Body of pancreas (tissue), 4 donors: ENCODE measurements around the gene SPAG8. TPM values are rescaled to one million over a fixed set of nuclear protein-coding genes. Genes with fewer than 3 reads are reported as not detected.

Experiments used
- ATAC-seq: fragments of 150-250 bp; one replicate; pipeline ENCODE4 v1.9.1; 2016
- DNase-seq, 4 donors: peaks; one replicate each; pipeline ENCODE4 v3.0.0-alpha.2; 2019
- H3K27ac ChIP-seq, 4 donors: fragments of 200-600 bp; sonication (generic); 1 replicate in 3 of 4; 2 replicates in 1 of 4; pipeline versions ENCODE4 v1.5.1 to v1.6.1; 2016 to 2019; ENCODE audit warnings: mild to moderate bottlenecking in 1 of 4, mixed read lengths in 1 of 4, moderate library complexity in 1 of 4
- H3K27me3 ChIP-seq, 2 donors: fragments of 200-600 bp; sonication (generic); one replicate each; pipeline ENCODE4 v1.6.0; 2016; ENCODE audit warnings: mild to moderate bottlenecking in 1 of 2
- H3K36me3 ChIP-seq, 2 donors: fragments of 200-600 bp; sonication (generic); replicated peaks in 1 of 2; 2 replicates each; pipeline ENCODE4 v1.5.1; 2016; ENCODE audit warnings: low read depth in 2 of 2; ENCODE audit not compliant: insufficient read depth in 1 of 2
- H3K4me1 ChIP-seq: fragments of 200-600 bp; sonication (generic); one replicate; pipeline ENCODE4 v1.6.0; 2016
- H3K4me3 ChIP-seq, 2 donors: fragments of 200-600 bp; sonication (generic); 1 replicate in 1 of 2; 2 replicates in 1 of 2; pipeline ENCODE4 v1.5.1; 2016 to 2019
- H3K9me3 ChIP-seq, 3 donors: fragments of 200-600 bp; sonication (generic); 1 replicate in 2 of 3; 2 replicates in 1 of 3; pipeline ENCODE4 v1.5.1; 2016
- POLR2A ChIP-seq, 3 donors: fragments of 450-650 bp; IDR thresholded peaks; one replicate each; pipeline ENCODE4 v1.6.1; 2016; ENCODE audit warnings: antibody characterized with exemption in 3 of 3, mild to moderate bottlenecking in 2 of 3
- WGBS, 2 donors: methylation state at CpG; one replicate each; pipeline ENCODE4 v1.1.5; 2017; 5-methylcytosine and 5-hydroxymethylcytosine counted together
- intact Hi-C: fragments of 100-400 bp; cut with DNase I; formaldehyde crosslinking; loops from one replicate; pipeline ENCODE4 v1.15.1; 2023
- total RNA-seq, 2 donors: library from RNA; depleted of rRNA; stranded (reverse); fragments of >200 nt; gene quantifications; one replicate each; pipeline ENCODE4 v1.1.0, GENCODE V29; 2016
- TF ChIP-seq, protein P1 (sequence below), 7 experiments: fragments of 450-650 bp in 4 of 7; fragments of 200-600 bp in 3 of 7; sonication (generic) in 3 of 7; IDR thresholded peaks; one replicate each; pipeline ENCODE4 v1.5.1; 2016 to 2019; ENCODE audit warnings: antibody characterized with exemption in 7 of 7

SPAG8 gene
- total RNA-seq, 2 donors from 2014 or later: 1.6 TPM; not detected in 1

GRCh38 chr9:35858458-35858857 is 46.4 kb upstream of the SPAG8 start:
- DNase-seq: no peak
- no peaks in the 10 kb centered on the region for H3K36me3 ChIP-seq
- no peak for ATAC-seq
- no peak overlapping the region for H3K4me3 ChIP-seq
- H3K9me3 ChIP-seq: no peaks in the 10 kb centered on the region
- TF ChIP-seq, protein P1, sequence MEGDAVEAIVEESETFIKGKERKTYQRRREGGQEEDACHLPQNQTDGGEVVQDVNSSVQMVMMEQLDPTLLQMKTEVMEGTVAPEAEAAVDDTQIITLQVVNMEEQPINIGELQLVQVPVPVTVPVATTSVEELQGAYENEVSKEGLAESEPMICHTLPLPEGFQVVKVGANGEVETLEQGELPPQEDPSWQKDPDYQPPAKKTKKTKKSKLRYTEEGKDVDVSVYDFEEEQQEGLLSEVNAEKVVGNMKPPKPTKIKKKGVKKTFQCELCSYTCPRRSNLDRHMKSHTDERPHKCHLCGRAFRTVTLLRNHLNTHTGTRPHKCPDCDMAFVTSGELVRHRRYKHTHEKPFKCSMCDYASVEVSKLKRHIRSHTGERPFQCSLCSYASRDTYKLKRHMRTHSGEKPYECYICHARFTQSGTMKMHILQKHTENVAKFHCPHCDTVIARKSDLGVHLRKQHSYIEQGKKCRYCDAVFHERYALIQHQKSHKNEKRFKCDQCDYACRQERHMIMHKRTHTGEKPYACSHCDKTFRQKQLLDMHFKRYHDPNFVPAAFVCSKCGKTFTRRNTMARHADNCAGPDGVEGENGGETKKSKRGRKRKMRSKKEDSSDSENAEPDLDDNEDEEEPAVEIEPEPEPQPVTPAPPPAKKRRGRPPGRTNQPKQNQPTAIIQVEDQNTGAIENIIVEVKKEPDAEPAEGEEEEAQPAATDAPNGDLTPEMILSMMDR (IDR thresholded peaks at IDR 0.05): no peak
- no peak for TF ChIP-seq POLR2A (IDR thresholded peaks at IDR 0.05)
- H3K4me1 ChIP-seq: no peaks in the 10 kb centered on the region
- H3K27ac ChIP-seq: no peak overlapping the region
- WGBS, 2 donors: 53 to 59% methylated on average over 5 of the region's 5 CpGs
- H3K27me3 ChIP-seq: peaks cover 0 to 8% of the 10 kb centered on the region in 2 donors
- intact Hi-C loops: no loop called here

DNA sequence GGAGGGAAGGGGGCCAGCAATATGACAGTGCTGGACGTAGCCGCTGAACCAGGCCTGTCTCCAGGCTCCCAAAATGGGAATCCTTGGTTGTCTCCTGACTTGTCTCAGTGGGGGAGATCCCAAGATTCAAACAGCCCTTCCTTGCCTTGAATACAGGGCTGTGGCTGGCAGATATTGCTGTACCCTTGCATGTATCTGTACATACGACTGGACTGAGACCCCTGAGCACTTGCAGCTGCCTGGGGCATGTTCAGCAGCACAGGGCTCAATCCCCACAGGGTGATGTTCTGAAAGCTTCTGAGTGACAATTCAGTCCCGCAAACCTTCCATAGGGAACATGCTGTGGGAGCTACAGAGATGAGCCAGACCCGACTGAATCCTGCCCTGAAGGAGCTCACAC is 44.8 kb upstream of the SPAG8 start:
- ATAC-seq (no peak), DNase-seq (no peak)
- intact Hi-C loops: no loop called here
- H3K36me3 ChIP-seq: no peaks in the 10 kb centered on the region
- 68 to 78% methylated on average over 4 to 5 of the region's 5 CpGs for WGBS, 2 donors
- no peak overlapping the region for H3K4me3 ChIP-seq
- TF ChIP-seq, protein P1 (IDR thresholded peaks at IDR 0.05): no peak
- no peak for TF ChIP-seq POLR2A (IDR thresholded peaks at IDR 0.05)
- no peaks in the 10 kb centered on the region for H3K9me3 ChIP-seq
- H3K27me3 ChIP-seq: peaks cover 0 to 4% of the 10 kb centered on the region in 2 donors
- no peaks in the 10 kb centered on the region for H3K4me1 ChIP-seq
- H3K27ac ChIP-seq: no peak overlapping the region

GRCh38 chr9:35856206-35856605 is 44.1 kb upstream of the SPAG8 start:
- WGBS, 2 donors: 54 to 76% methylated on average over 3 of the region's 3 CpGs
- TF ChIP-seq POLR2A (IDR thresholded peaks at IDR 0.05): no peak
- ATAC-seq (no peak), DNase-seq (no peak)
- Histone ChIP-seq H3K36me3 (no peaks in the 10 kb centered on the region), H3K9me3 (no peaks in the 10 kb centered on the region), H3K27ac (no peak overlapping the region), H3K4me3 (no peak overlapping the region), H3K27me3 (no peaks in the 10 kb centered on the region), H3K4me1 (no peaks in the 10 kb centered on the region)
- intact Hi-C loops: no loop called here

GRCh38 chr9:35854091-35854762 is 42.2 kb upstream of the SPAG8 start:
- H3K27ac ChIP-seq: no peak overlapping the region
- 89 to 92% methylated on average over 5 to 7 of the region's 7 CpGs for WGBS, 2 donors
- intact Hi-C loops: no loop called here
- DNase-seq (no peak), ATAC-seq (no peak)
- no peak overlapping the region for H3K4me3 ChIP-seq
- H3K9me3 ChIP-seq: no peaks in the 10 kb centered on the region
- TF ChIP-seq, protein P1 (IDR thresholded peaks at IDR 0.05): no peak
- TF ChIP-seq POLR2A (IDR thresholded peaks at IDR 0.05): no peak
- H3K4me1 ChIP-seq: no peaks in the 10 kb centered on the region
- H3K27me3 ChIP-seq: no peaks in the 10 kb centered on the region
- H3K36me3 ChIP-seq: no peaks in the 10 kb centered on the region

GRCh38 chr9:35852876-35853865 is 41.1 kb upstream of the SPAG8 start:
- Histone ChIP-seq H3K4me3 (no peak overlapping the region), H3K27me3 (no peaks in the 10 kb centered on the region), H3K4me1 (no peaks in the 10 kb centered on the region), H3K27ac (no peak overlapping the region), H3K9me3 (no peaks in the 10 kb centered on the region), H3K36me3 (no peaks in the 10 kb centered on the region)
- TF ChIP-seq POLR2A (IDR thresholded peaks at IDR 0.05): no peak
- TF ChIP-seq, protein P1 (IDR thresholded peaks at IDR 0.05): no peak
- DNase-seq: no peak
- WGBS, 2 donors: 91 to 100% methylated on average over 13 to 24 of the region's 25 CpGs
- no peak for ATAC-seq
- intact Hi-C loops: no loop called here
